ENCODE measurements around the gene MAGEA9B.

DNA sequence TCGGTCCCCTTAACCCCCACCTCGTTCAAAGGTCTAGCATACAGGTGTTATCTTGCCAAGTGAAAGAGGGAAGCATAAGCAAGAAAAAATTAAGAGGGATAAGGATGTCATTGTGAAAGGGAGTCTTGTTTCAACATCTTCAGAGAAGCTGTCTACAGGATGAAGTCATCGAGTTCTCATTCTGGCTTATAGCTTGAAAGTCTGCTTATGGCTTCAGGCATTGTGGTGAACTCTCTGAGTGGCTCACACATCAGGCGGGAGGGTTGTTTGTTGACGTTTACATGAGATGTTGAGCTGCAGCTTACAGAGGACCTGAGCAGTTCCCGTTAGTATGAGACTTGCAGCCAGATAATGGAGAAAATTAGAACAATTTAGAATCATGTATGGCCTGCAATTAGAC is 16.6 kb downstream of the MAGEA9B start:
- TF ChIP-seq SP1 (IDR thresholded peaks at IDR 0.05): no peak
- TF ChIP-seq PKNOX1 (IDR thresholded peaks at IDR 0.05): no peak
- TF ChIP-seq FOXM1 (IDR thresholded peaks at IDR 0.05; ENCODE audit: borderline replicate concordance): no peak
- TF ChIP-seq FOXA1 (IDR thresholded peaks at IDR 0.05): no peak
- TF ChIP-seq ELF4 (IDR thresholded peaks at IDR 0.05): no peak
- TF ChIP-seq FOXK2 (IDR thresholded peaks at IDR 0.05): no peak
- TF ChIP-seq SUZ12 (IDR thresholded peaks at IDR 0.05): no peak
- TF ChIP-seq TARDBP (IDR thresholded peaks at IDR 0.05): no peak
- TF ChIP-seq CTBP1 (IDR thresholded peaks at IDR 0.05; ENCODE audit: borderline replicate concordance): no peak
- TF ChIP-seq BHLHE40 (IDR thresholded peaks at IDR 0.05; ENCODE audit: borderline replicate concordance): no peak
- TF ChIP-seq ZNF384 (IDR thresholded peaks at IDR 0.05): no peak
- TF ChIP-seq LEF1 (IDR thresholded peaks at IDR 0.05; ENCODE audit: borderline replicate concordance): no peak
- no peak for TF ChIP-seq ARNT (IDR thresholded peaks at IDR 0.05)
- no peak for TF ChIP-seq HDGF (IDR thresholded peaks at IDR 0.05; ENCODE audit: borderline replicate concordance)
